Heart right ventricle (tissue), 16 donors: ENCODE data around the gene TTC16. TPM values are rescaled to one million over a fixed set of nuclear protein-coding genes. Genes with fewer than 3 reads are reported as not detected.

ENCODE experiments used
- ATAC-seq, 8 donors: fragments of 200-7000 bp; cut with Tn5 transposase; one replicate each; pipeline ENCODE4 v1.9.1; 2020; ENCODE audit warnings: mild to moderate bottlenecking in 8 of 8, moderate library complexity in 8 of 8, moderate number of reproducible peaks in 1 of 8
- DNase-seq, 2 donors: peaks; one replicate each; pipeline ENCODE4 v3.0.0-alpha.2; 2020
- H3K27ac ChIP-seq, 10 donors: fragments of 200-600 bp; sonication (generic) in 2 of 10; one replicate each; pipeline versions ENCODE4 v1.5.0 to v1.8.0; 2020 to 2022; ENCODE audit warnings: mild to moderate bottlenecking in 3 of 10
- H3K27me3 ChIP-seq, 7 donors: fragments of 200-600 bp; one replicate each; pipeline ENCODE4 v1.8.0; 2021 to 2022; ENCODE audit warnings: mild to moderate bottlenecking in 2 of 7
- H3K36me3 ChIP-seq, 9 donors: fragments of 200-600 bp; sonication (generic) in 1 of 9; one replicate each; pipeline versions ENCODE4 v1.5.0 to v1.8.0; 2020 to 2022; ENCODE audit warnings: mild to moderate bottlenecking in 2 of 9
- H3K4me1 ChIP-seq, 9 donors: fragments of 200-600 bp; sonication (generic) in 1 of 9; one replicate each; pipeline versions ENCODE4 v1.5.0 to v1.8.0; 2020 to 2022; ENCODE audit warnings: mild to moderate bottlenecking in 4 of 9
- H3K4me3 ChIP-seq, 10 donors: fragments of 200-600 bp; sonication (generic) in 2 of 10; one replicate each; pipeline versions ENCODE4 v1.5.0 to v1.8.0; 2020 to 2022; ENCODE audit warnings: mild to moderate bottlenecking in 7 of 10, moderate library complexity in 2 of 10
- H3K9me3 ChIP-seq, 11 donors: fragments of 200-600 bp in 10 of 11; sonication (generic) in 2 of 11; one replicate each; pipeline versions ENCODE4 v1.5.0 to v1.8.0; 2013 to 2022; ENCODE audit warnings: mild to moderate bottlenecking in 2 of 11, control low read depth in 1 of 11, moderate library complexity in 1 of 11
- CTCF ChIP-seq, 9 donors: fragments of 200-600 bp; sonication (generic) in 2 of 9; IDR thresholded peaks; one replicate each; pipeline versions ENCODE4 v1.5.0 to v1.8.0; 2021 to 2022; ENCODE audit warnings: antibody characterized with exemption in 9 of 9, mild to moderate bottlenecking in 5 of 9, moderate library complexity in 1 of 9
- WGBS, 2 donors: extraction: QIAGEN DNeasy Blood & Tissue Kit; methylation state at CpG; one replicate each; pipeline ENCODE4 v1.1.7; 2013; ENCODE audit warnings: inconsistent platforms in 1 of 2; 5-methylcytosine and 5-hydroxymethylcytosine counted together
- intact Hi-C, 10 donors: fragments of 100-400 bp; cut with DNase I; formaldehyde crosslinking; loops; one replicate each; pipeline versions ENCODE4 v1.11.1 to v1.14.2; 2022
- polyA plus RNA-seq, 2 donors: library from polyadenylated mRNA; stranded (reverse); fragments of 200-250 nt; gene quantifications; one replicate each; pipeline ENCODE4 v1.2.3, GENCODE V29; 2013
- total RNA-seq, 10 donors: library from RNA; stranded (reverse); fragmentation: NEBNext Ultra II Directional in 3 of 10; extraction: Animal tissue kit (Norgen Biotek cat#: 25700) in 3 of 10; gene quantifications; one replicate each; pipeline versions ENCODE4 v1.2.1 to v1.2.4, GENCODE V29; 2021 to 2023
- donor health status: Arrhythmogenic right ventricular cardiomyopathy.
- donor health status: ischemic (EF 13 %, LVEDD 7.1; RV severe dilation, severe dysfunction).
- donor health status: healthy with polysubstance abuse.
- donor health status: DM: no; HTN: yes; CAD: no.
- donor health status: DM: no; HTN: no; CAD: no.
- donor health status: ischemic (EF 25% LVEDD 6.9; RV normal size, moderate dysfunction).
- donor health status: ischemic (EF 25% LVEDD 5.7; RV mildly dilated, moderate dysfunction).
- donor health status: healthy.
- donor health status: DM: yes; HTN: yes; CAD: no.
- donor health status: Ischemic cardiomyopathy.
- donor health status: ischemic (EF 35%, LVEDD 5.7; RV mildly dilated, moderate dysfunction).
- donor health status: nonischemic (EF 11% LVEDD 7.7; RV severe dilation, severe dysfunction).
- donor health status: DM: yes; HTN: yes; CAD: no.
- donor health status: PGD.
- donor health status: ischemic (EF 29% LVEDD 5.4; RV normal size, mild dysfunction).
- donor health status: nonischemic (EF 23%, LVEDD 6.1; RV moderate dilation, normal function).

Gene TTC16
- total and polyA plus RNA-seq, 12 donors, result 0.04 to 1.4 (median 0.32) TPM; not detected in 1

- H3K27ac ChIP-seq, result no peak overlapping the region
- no peaks in the 10 kb centered on the region for H3K27me3 ChIP-seq
- WGBS, 2 donors, result 90 to 91% methylated on average over 11 of the region's 11 CpGs
- TF ChIP-seq CTCF (IDR thresholded peaks at IDR 0.05), result no peak
- no peak for ATAC-seq
- DNase-seq, result no peak
- no peaks in the 10 kb centered on the region for H3K36me3 ChIP-seq
- H3K9me3 ChIP-seq, result no peaks in the 10 kb centered on the region
- peaks cover 4 to 23% (median 18%) of the 10 kb centered on the region in 9 donors for H3K4me1 ChIP-seq
- intact Hi-C loops, result no loop called here
- H3K4me3 ChIP-seq, result no peak overlapping the region
These were observed 3.5 kb upstream of the TTC16 start for GRCh38 chr9:127712371-127712770.

GRCh38 chr9:127712867-127713266 lies 3.0 kb upstream of the TTC16 start:
- H3K36me3 ChIP-seq, result no peaks in the 10 kb centered on the region
- WGBS, 2 donors, result 95 to 96% methylated on average over 10 of the region's 10 CpGs
- no peak for TF ChIP-seq CTCF (IDR thresholded peaks at IDR 0.05)
- H3K27me3 ChIP-seq, result no peaks in the 10 kb centered on the region
- H3K4me1 ChIP-seq, result peaks cover 5 to 23% (median 18%) of the 10 kb centered on the region in 9 donors
- intact Hi-C loops, result no loop called here
- H3K9me3 ChIP-seq, result no peaks in the 10 kb centered on the region
- no peak for ATAC-seq
- no peak for DNase-seq
- H3K4me3 ChIP-seq, result no peak overlapping the region
- H3K27ac ChIP-seq, result no peak overlapping the region

GRCh38 chr9:127714020-127714750 lies 1.7 kb upstream of the TTC16 start:
- H3K27ac ChIP-seq, result peak overlapping the region in 1 of 10 donors; percentile 87
- H3K27me3 ChIP-seq, result no peaks in the 10 kb centered on the region
- intact Hi-C loops, result no loop called here
- H3K4me3 ChIP-seq, result peak overlapping the region in 9 of 10 donors; percentile 52 to 95 (median 83)
- 78 to 79% methylated on average over 18 to 19 of the region's 19 CpGs for WGBS, 2 donors
- no peak for TF ChIP-seq CTCF (IDR thresholded peaks at IDR 0.05)
- no peaks in the 10 kb centered on the region for H3K36me3 ChIP-seq
- ATAC-seq (no peak), DNase-seq (no peak)
- H3K9me3 ChIP-seq, result no peaks in the 10 kb centered on the region
- peaks cover 5 to 23% (median 18%) of the 10 kb centered on the region in 9 donors for H3K4me1 ChIP-seq

GRCh38 chr9:127714951-127715469 lies 869 bp upstream of the TTC16 start:
- peak in 7 of 8 donors; percentile 5 to 40 (median 14) for ATAC-seq
- peak in 1 of 2 donors; percentile 40 for DNase-seq
- intact Hi-C loops, result loop anchor here in 3 of 10 donors (5.0 kb wide), 1 partner anchor 103 kb away; the partner anchor contains the start of gene STXBP1 (in 3 of the 3)
- Histone ChIP-seq H3K4me1 (peaks cover 5 to 23% (median 18%) of the 10 kb centered on the region in 9 donors), H3K36me3 (no peaks in the 10 kb centered on the region), H3K4me3 (peak overlapping the region; percentile 52 to 95 (median 82)), H3K27me3 (no peaks in the 10 kb centered on the region), H3K27ac (peak overlapping the region in 9 of 10 donors; percentile 37 to 91 (median 87)), H3K9me3 (no peaks in the 10 kb centered on the region)
- no peak for TF ChIP-seq CTCF (IDR thresholded peaks at IDR 0.05)
- 0% methylated on average over 42 to 44 of the region's 44 CpGs for WGBS, 2 donors
